Endometrial microvascular endothelial cells (primary cell): ENCODE results near the gene BCOR. TPM values are rescaled to one million over a fixed set of nuclear protein-coding genes. Genes with fewer than 3 reads are reported as not detected.

Experiments
- in situ Hi-C: cut with HindIII; loops from 2 replicates; pipeline ENCODE4 v1.10.0; 2017; ENCODE audit warnings: low sequenced_read_pairs, low pct_unique_long_range_greater_than_20kb; ENCODE audit errors: inconsistent ontology term
- total RNA-seq: library from RNA; depleted of rRNA; stranded (reverse); fragments of >200 nt; gene quantifications from one replicate; pipeline ENCODE4 v1.2.3, GENCODE V29; 2015; ENCODE audit errors: inconsistent ontology term

BCOR gene
- total RNA-seq, 1 donor from 2014 or later, result 14.9 TPM

GRCh38 chrX:40090961-40091360 lies 6.8 kb downstream of the BCOR start:
- in situ Hi-C loops, result no loop called here

- in situ Hi-C loops, result no loop called here
These were observed 7.5 kb downstream of the BCOR start for GRCh38 chrX:40090050-40090804.

- in situ Hi-C loops, result no loop called here
These were observed 8.8 kb downstream of the BCOR start for GRCh38 chrX:40088803-40089540.

GRCh38 chrX:40088299-40088625 lies 9.5 kb downstream of the BCOR start:
- in situ Hi-C loops, result no loop called here

GRCh38 chrX:40087425-40088298 lies 10.1 kb downstream of the BCOR start:
- in situ Hi-C loops, result no loop called here

GRCh38 chrX:40086569-40087335 lies 11.0 kb downstream of the BCOR start:
- in situ Hi-C loops, result no loop called here

- in situ Hi-C loops, result no loop called here
These were observed 12.0 kb downstream of the BCOR start for GRCh38 chrX:40085714-40086113.

- in situ Hi-C loops, result no loop called here
These were observed 12.6 kb downstream of the BCOR start for GRCh38 chrX:40085102-40085551.

- in situ Hi-C loops, result no loop called here
These were observed 13.2 kb downstream of the BCOR start for GRCh38 chrX:40084471-40085101.

- in situ Hi-C loops, result no loop called here
These were observed 13.8 kb downstream of the BCOR start for GRCh38 chrX:40083979-40084359.

- in situ Hi-C loops, result no loop called here
These were observed 14.4 kb downstream of the BCOR start for GRCh38 chrX:40083120-40083978.

GRCh38 chrX:40082447-40083119 lies 15.2 kb downstream of the BCOR start:
- in situ Hi-C loops, result no loop called here

- in situ Hi-C loops, result no loop called here
These were observed 16.1 kb downstream of the BCOR start for GRCh38 chrX:40081679-40082068.

- in situ Hi-C loops, result no loop called here
These were observed 16.7 kb downstream of the BCOR start for GRCh38 chrX:40080894-40081678.

GRCh38 chrX:40079572-40079971 lies 18.2 kb downstream of the BCOR start:
- in situ Hi-C loops, result no loop called here

GRCh38 chrX:40078489-40079227 lies 19.1 kb downstream of the BCOR start:
- in situ Hi-C loops, result no loop called here
